ENCODE data around the gene SH3PXD2A. TPM values are rescaled to one million over a fixed set of nuclear protein-coding genes. Genes with fewer than 3 reads are reported as not detected.

Gene SH3PXD2A
- total RNA-seq, 4 donors from 2014 or later: 35.0 to 54.8 (median 45.4) TPM

DNA sequence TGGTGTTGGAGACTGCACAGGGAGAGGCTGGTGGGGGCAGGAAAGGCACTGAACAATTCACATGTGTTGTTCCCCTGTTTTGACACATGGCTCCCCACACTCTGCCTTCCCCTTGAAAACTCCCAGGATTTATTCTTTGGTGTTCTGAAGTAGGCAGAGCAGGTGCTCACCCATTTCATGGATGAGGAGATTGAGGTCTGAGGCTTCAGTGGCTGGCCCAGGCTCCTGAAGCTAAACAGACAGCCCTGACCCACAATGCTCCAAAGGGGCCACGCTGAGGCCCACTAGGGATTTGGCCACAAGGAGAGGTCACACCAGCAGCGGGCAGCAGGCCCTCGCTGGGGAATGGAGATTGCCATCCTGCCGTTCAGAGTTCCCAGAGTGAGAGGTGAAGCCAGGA, 157.6 kb downstream of the SH3PXD2A start:
- no peak for TF ChIP-seq POLR2A (IDR thresholded peaks at IDR 0.05)
- TF ChIP-seq, protein P1, sequence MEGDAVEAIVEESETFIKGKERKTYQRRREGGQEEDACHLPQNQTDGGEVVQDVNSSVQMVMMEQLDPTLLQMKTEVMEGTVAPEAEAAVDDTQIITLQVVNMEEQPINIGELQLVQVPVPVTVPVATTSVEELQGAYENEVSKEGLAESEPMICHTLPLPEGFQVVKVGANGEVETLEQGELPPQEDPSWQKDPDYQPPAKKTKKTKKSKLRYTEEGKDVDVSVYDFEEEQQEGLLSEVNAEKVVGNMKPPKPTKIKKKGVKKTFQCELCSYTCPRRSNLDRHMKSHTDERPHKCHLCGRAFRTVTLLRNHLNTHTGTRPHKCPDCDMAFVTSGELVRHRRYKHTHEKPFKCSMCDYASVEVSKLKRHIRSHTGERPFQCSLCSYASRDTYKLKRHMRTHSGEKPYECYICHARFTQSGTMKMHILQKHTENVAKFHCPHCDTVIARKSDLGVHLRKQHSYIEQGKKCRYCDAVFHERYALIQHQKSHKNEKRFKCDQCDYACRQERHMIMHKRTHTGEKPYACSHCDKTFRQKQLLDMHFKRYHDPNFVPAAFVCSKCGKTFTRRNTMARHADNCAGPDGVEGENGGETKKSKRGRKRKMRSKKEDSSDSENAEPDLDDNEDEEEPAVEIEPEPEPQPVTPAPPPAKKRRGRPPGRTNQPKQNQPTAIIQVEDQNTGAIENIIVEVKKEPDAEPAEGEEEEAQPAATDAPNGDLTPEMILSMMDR (IDR thresholded peaks at IDR 0.05): no peak
- 91 to 94% methylated on average over 4 of the region's 4 CpGs for WGBS, 2 donors
- intact Hi-C loops (cut with DNase I; ENCODE audit: low total_unique reads): no loop called here

DNA sequence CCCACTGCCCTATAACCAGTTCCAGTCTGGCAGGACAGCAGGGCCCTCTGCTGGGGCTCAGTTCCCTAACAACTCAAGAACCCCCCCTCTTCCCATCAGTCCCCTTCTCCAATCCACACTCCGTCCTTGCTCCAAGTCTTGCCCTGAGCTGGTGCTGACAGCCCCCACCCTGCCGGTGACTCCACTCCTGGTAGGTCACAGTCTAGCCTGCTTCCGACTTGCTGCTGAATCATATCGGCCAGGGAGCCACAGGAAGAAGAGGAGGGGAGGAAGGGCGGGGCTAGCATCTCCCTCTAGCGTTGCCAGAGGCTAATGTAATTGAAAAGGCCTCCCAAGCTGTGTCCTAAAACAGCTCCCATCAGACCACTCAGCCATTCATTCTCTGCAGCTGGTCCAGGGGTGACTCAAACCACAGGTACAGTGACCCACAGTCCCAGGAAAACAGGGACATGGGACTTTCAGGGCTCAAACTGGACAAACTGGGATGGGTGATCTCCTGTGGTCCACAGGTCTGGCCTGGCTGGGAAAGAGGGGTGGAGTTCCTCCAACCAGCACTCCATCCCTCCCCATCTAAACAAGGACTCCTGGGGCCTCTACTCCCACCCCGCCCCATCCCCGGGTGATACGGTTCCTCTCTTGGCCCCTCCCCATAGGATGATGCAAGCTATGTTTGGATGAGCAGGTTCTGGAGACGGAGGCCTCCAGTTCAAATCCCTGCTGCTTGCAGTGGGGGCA, 158.8 kb downstream of the SH3PXD2A start:
- no peak for TF ChIP-seq POLR2A (IDR thresholded peaks at IDR 0.05)
- TF ChIP-seq, protein P1 (IDR thresholded peaks at IDR 0.05): no peak
- H3K4me3 ChIP-seq (ENCODE audit: low read depth, poor library complexity, severe bottlenecking): no peak overlapping the region
- DNase-seq (ENCODE audit: low spot score in 2 of 2): peak in 1 of 2 donors; percentile 93
- WGBS, 2 donors: 23 to 42% methylated on average over 8 to 10 of the region's 10 CpGs
- intact Hi-C loops (cut with DNase I; ENCODE audit: low total_unique reads): no loop called here

More for the DNA sequence above, 157.6 kb downstream of the SH3PXD2A start:
- no peak overlapping the region for H3K4me3 ChIP-seq (ENCODE audit: low read depth, poor library complexity, severe bottlenecking)
- no peak for DNase-seq (ENCODE audit: low spot score in 2 of 2)

DNA sequence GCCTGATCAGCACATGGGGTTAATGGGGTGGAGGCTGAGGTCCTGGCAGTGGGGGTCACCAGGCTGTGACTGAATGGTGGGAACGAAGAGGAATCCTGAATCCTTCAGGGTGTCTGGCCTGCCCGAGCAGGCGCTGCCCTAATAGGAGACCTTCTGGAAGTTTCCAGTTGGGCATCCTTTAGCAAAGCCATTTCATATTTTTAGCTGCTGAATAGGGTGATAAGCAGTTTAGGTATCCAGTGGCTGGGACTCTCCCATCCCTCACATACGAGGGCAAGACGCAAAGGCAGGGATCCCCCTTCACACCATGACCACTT, 159.3 kb downstream of the SH3PXD2A start:
- intact Hi-C loops (cut with DNase I; ENCODE audit: low total_unique reads): no loop called here
- 77 to 78% methylated on average over 5 of the region's 5 CpGs for WGBS, 2 donors
- TF ChIP-seq, protein P1 (IDR thresholded peaks at IDR 0.05): no peak
- no peak for TF ChIP-seq POLR2A (IDR thresholded peaks at IDR 0.05)
- H3K4me3 ChIP-seq (ENCODE audit: low read depth, poor library complexity, severe bottlenecking): no peak overlapping the region
- no peak for DNase-seq (ENCODE audit: low spot score in 2 of 2)

DNA sequence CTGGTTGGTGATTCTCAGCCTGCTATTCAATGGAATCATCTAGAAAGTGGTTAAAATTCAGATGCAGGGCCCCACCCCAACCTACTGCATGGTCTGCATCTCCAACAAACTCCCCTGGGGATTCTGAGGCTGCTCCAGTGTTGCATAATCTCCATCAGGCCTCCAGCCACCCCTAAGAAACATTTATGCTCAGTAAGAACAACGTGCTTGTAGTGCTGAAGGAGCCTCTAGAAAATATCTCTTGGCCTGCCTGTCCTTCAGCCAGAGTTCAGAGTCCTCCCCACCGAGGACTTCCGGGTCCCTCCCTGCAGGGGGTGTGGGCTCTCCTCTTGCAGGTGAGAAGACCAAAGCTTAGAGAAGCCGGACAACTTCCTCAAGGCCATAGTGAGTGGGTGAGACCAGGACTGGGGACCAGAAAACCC, 159.8 kb downstream of the SH3PXD2A start:
- DNase-seq (ENCODE audit: low spot score in 2 of 2): no peak
- no peak for TF ChIP-seq POLR2A (IDR thresholded peaks at IDR 0.05)
- TF ChIP-seq, protein P1 (IDR thresholded peaks at IDR 0.05): no peak
- H3K4me3 ChIP-seq (ENCODE audit: low read depth, poor library complexity, severe bottlenecking): no peak overlapping the region
- intact Hi-C loops (cut with DNase I; ENCODE audit: low total_unique reads): no loop called here
- 46 to 68% methylated on average over 4 of the region's 4 CpGs for WGBS, 2 donors

DNA sequence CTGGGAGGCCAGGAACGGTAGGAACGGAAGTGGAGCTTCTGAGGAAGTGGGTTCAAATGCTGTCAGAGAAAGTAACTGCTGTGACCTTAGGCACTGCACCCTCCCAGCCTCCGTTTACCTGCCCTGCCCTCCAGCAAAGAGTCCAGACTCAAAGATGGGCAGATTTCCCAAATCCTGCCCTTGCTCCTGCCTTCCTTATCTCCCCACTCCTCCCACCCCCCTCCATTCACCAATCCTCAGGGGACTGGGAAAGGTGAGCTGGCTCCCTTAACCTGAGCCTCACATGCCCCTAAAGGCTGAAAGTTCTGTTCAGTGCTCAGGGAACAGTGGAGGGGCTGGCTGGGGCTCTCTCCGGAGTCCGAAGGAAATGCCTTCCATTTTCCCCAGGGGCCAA, 161.6 kb downstream of the SH3PXD2A start:
- DNase-seq (ENCODE audit: low spot score in 2 of 2): no peak
- TF ChIP-seq, protein P1 (IDR thresholded peaks at IDR 0.05): no peak
- TF ChIP-seq POLR2A (IDR thresholded peaks at IDR 0.05): no peak
- intact Hi-C loops (cut with DNase I; ENCODE audit: low total_unique reads): no loop called here
- WGBS, 2 donors: 33 to 45% methylated on average over 5 of the region's 5 CpGs
- H3K4me3 ChIP-seq (ENCODE audit: low read depth, poor library complexity, severe bottlenecking): no peak overlapping the region
